HL-60 (cell line): ENCODE data around the gene KIAA1671.

ENCODE experiments used
- DNase-seq, 2 experiments: peaks; one replicate each; pipeline ENCODE4 v3.0.0-alpha.2; 2010 to 2020; ENCODE audit warnings: low read depth in 1 of 2, low spot score in 1 of 2
- H3K27ac ChIP-seq: fragments of 250-450 bp; sonication (Bioruptor Pico); replicated peaks from 2 replicates; pipeline ENCODE4 v1.5.1; 2020; ENCODE audit warnings: mild to moderate bottlenecking, moderate library complexity
- H3K27me3 ChIP-seq: fragments of 250-450 bp; sonication (Bioruptor Pico); 2 replicates; pipeline ENCODE4 v1.5.1; 2021; ENCODE audit warnings: mild to moderate bottlenecking, moderate library complexity; ENCODE audit not compliant: insufficient read depth, poor library complexity, severe bottlenecking
- H3K4me3 ChIP-seq: replicated peaks from 2 replicates; pipeline ENCODE4 v1.5.1; 2011; ENCODE audit warnings: mild to moderate bottlenecking, control low read depth, low read length; ENCODE audit not compliant: insufficient read depth
- CTCF ChIP-seq: IDR thresholded peaks from one replicate; pipeline ENCODE4 v1.5.1; 2011; ENCODE audit warnings: low read length, control low read depth, inconsistent platforms; ENCODE audit not compliant: insufficient read depth
- GABPA ChIP-seq: IDR thresholded peaks from 2 replicates; pipeline ENCODE4 v1.6.1; 2012; ENCODE audit warnings: low read depth
- POLR2AphosphoS5 ChIP-seq: IDR thresholded peaks from 2 replicates; pipeline ENCODE4 v1.6.1; 2012; ENCODE audit warnings: low read depth
- REST ChIP-seq: IDR thresholded peaks from 2 replicates; pipeline ENCODE4 v1.6.1; 2012; ENCODE audit warnings: low read depth; ENCODE audit not compliant: insufficient replicate concordance
- SPI1 ChIP-seq: IDR thresholded peaks from 2 replicates; pipeline ENCODE4 v1.6.1; 2012; ENCODE audit warnings: low read depth, mild to moderate bottlenecking, borderline replicate concordance

The KIAA1671 gene

GRCh38 chr22:25024895-25025294 is 72.4 kb downstream of the KIAA1671 start:
- peaks cover 2% of the 10 kb centered on the region for H3K27me3 ChIP-seq
- TF ChIP-seq CTCF (no peak), REST (no peak), POLR2AphosphoS5 (no peak), SPI1 (no peak), GABPA (no peak)
- no peak overlapping the region for H3K4me3 ChIP-seq
- no peak overlapping the region for H3K27ac ChIP-seq
- DNase-seq, result no peak

- peaks cover 2% of the 10 kb centered on the region for H3K27me3 ChIP-seq
- no peak for DNase-seq
- no peak overlapping the region for H3K27ac ChIP-seq
- TF ChIP-seq REST (no peak), GABPA (no peak)
- no peak overlapping the region for H3K4me3 ChIP-seq
Observed at GRCh38 chr22:25025491-25026400, 73.2 kb downstream of the KIAA1671 start.

DNA sequence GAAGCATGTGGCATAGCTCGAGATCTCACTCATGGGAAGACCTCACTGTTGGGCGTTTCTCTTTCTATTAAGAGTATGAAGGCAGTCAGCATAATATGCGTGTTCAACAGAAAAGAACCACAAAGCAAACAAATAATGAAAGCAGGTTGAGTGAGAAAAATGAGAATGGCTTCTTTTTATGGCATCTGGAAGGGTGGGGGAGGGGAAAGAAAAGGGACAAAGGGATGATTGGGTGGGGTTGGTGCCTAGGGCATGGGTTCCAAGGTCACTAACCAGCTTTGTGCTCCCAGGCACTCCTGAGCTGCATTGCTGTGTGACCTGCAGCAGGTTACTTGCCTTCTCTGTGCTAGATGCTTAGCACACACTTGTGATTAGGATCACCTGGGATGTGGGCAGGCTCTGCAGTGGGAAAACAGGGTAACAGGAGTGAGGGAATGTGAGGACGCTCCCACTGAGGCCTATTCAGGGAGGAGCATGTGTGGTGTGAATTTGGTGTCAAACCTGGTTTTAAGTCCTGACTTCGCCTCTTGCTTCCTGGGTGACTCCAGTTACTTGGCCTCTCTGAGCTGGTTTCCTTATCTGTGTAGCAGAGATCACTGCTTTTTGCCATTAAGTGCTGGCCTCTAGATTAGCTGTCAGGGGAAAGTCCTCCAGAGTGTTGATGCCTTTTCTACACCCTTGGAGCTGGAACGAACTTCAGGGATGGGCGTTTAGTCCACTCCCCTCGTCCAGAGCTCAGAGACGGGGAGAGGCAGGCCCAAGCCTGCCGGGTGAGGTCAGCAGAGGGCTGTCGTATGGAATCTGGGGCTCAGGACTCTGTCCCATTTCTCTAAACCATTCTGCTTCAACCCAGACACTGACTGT is 74.8 kb downstream of the KIAA1671 start:
- H3K27ac ChIP-seq, result no peak overlapping the region
- H3K4me3 ChIP-seq, result no peak overlapping the region
- no peak for DNase-seq
- TF ChIP-seq SPI1, result no peak
- TF ChIP-seq POLR2AphosphoS5, result no peak
- TF ChIP-seq GABPA, result no peak
- TF ChIP-seq CTCF, result no peak
- TF ChIP-seq REST, result no peak
- peaks cover 2% of the 10 kb centered on the region for H3K27me3 ChIP-seq
